ENCODE results near the gene TPCN2. TPM values are rescaled to one million over a fixed set of nuclear protein-coding genes. Genes with fewer than 3 reads are reported as not detected.
"Not testable (repeated sequence)": the region's sequence is repeated elsewhere in the genome, so short reads cannot be mapped to it uniquely, and the experiment has no call there.

Gene TPCN2
- polyA plus RNA-seq, 1 donor from 2014 or later, result 14.2 TPM

GRCh38 chr11:69137151-69137844, 88.6 kb downstream of the TPCN2 start:
- Histone ChIP-seq H3K79me2 (replicated peaks; ENCODE audit: insufficient read depth, low read length) (no peaks in the 10 kb centered on the region), H3K4me3 (ENCODE audit: low read length) (no peak overlapping the region), H3F3A (ENCODE audit: insufficient read depth, low read length, poor library complexity, severe bottlenecking) (no peaks in the 10 kb centered on the region), H3K4me2 (ENCODE audit: low read length) (no peak overlapping the region), H3K27ac (ENCODE audit: low read length) (no peak overlapping the region), H3K9ac (ENCODE audit: low read length) (no peak overlapping the region), H4K20me1 (ENCODE audit: insufficient read depth) (no peaks in the 10 kb centered on the region), H3K9me2 (ENCODE audit: insufficient read depth, low read length) (no peaks in the 10 kb centered on the region), H3K27me3 (ENCODE audit: insufficient read depth, low read depth, low read length) (no peaks in the 10 kb centered on the region), H3K36me3 (ENCODE audit: insufficient read depth, low read length) (no peaks in the 10 kb centered on the region), H3K9me3 (ENCODE audit: low read length) (no peaks in the 10 kb centered on the region), H2AFZ (ENCODE audit: low read depth, low read length) (no peak overlapping the region)
- TF ChIP-seq REST (IDR thresholded peaks at IDR 0.05; ENCODE audit: borderline replicate concordance) (no peak), MXI1 (conservative IDR thresholded peaks at IDR 0.05; ENCODE audit: poor library complexity, severe bottlenecking) (no peak), EP300 (conservative IDR thresholded peaks at IDR 0.05; ENCODE audit: poor library complexity, severe bottlenecking) (no peak), RAD21 (conservative IDR thresholded peaks at IDR 0.05) (no peak), EZH2 (IDR thresholded peaks at IDR 0.05; ENCODE audit: borderline replicate concordance, insufficient read depth, low read length, poor library complexity, severe bottlenecking) (no peak), TAF1 (IDR thresholded peaks at IDR 0.05; ENCODE audit: low read depth) (no peak), CTCF (IDR thresholded peaks at IDR 0.05; ENCODE audit: poor library complexity, severe bottlenecking) (no peak), POLR2AphosphoS5 (IDR thresholded peaks at IDR 0.05) (no peak), SMC3 (conservative IDR thresholded peaks at IDR 0.05; ENCODE audit: poor library complexity) (no peak)

- no peak overlapping the region for H2AFZ ChIP-seq (ENCODE audit: low read depth, low read length)
- H3K9me2 ChIP-seq (ENCODE audit: insufficient read depth, low read length), result no peaks in the 10 kb centered on the region
- no peak overlapping the region for H3K9ac ChIP-seq (ENCODE audit: low read length)
- no peaks in the 10 kb centered on the region for H3K9me3 ChIP-seq (ENCODE audit: low read length)
- H4K20me1 ChIP-seq (ENCODE audit: insufficient read depth), result no peaks in the 10 kb centered on the region
- TF ChIP-seq POLR2AphosphoS5 (IDR thresholded peaks at IDR 0.05), result no peak
- no peak for TF ChIP-seq SMC3 (conservative IDR thresholded peaks at IDR 0.05; ENCODE audit: poor library complexity)
- TF ChIP-seq MXI1 (conservative IDR thresholded peaks at IDR 0.05; ENCODE audit: poor library complexity, severe bottlenecking), result no peak
- TF ChIP-seq CTCF (IDR thresholded peaks at IDR 0.05; ENCODE audit: poor library complexity, severe bottlenecking), result no peak
- TF ChIP-seq RAD21 (conservative IDR thresholded peaks at IDR 0.05), result no peak
- TF ChIP-seq EZH2 (IDR thresholded peaks at IDR 0.05; ENCODE audit: borderline replicate concordance, insufficient read depth, low read length, poor library complexity, severe bottlenecking), result no peak
- TF ChIP-seq EP300 (conservative IDR thresholded peaks at IDR 0.05; ENCODE audit: poor library complexity, severe bottlenecking), result no peak
- no peak for TF ChIP-seq TAF1 (IDR thresholded peaks at IDR 0.05; ENCODE audit: low read depth)
- no peak overlapping the region for H3K4me3 ChIP-seq (ENCODE audit: low read length)
- H3K79me2 ChIP-seq (replicated peaks; ENCODE audit: insufficient read depth, low read length), result no peaks in the 10 kb centered on the region
- H3K36me3 ChIP-seq (ENCODE audit: insufficient read depth, low read length), result no peaks in the 10 kb centered on the region
- H3K27ac ChIP-seq (ENCODE audit: low read length), result no peak overlapping the region
- no peaks in the 10 kb centered on the region for H3K27me3 ChIP-seq (ENCODE audit: insufficient read depth, low read depth, low read length)
- H3K4me2 ChIP-seq (ENCODE audit: low read length), result no peak overlapping the region
- no peaks in the 10 kb centered on the region for H3F3A ChIP-seq (ENCODE audit: insufficient read depth, low read length, poor library complexity, severe bottlenecking)
These were observed 89.5 kb downstream of the TPCN2 start for GRCh38 chr11:69138265-69138664.

- H3K27ac ChIP-seq (ENCODE audit: low read length); H3K4me3 ChIP-seq (ENCODE audit: low read length); H3K9me3 ChIP-seq (ENCODE audit: low read length); H3K27me3 ChIP-seq (ENCODE audit: insufficient read depth, low read depth, low read length); H3F3A ChIP-seq (ENCODE audit: insufficient read depth, low read length, poor library complexity, severe bottlenecking); H4K20me1 ChIP-seq (ENCODE audit: insufficient read depth); H2AFZ ChIP-seq (ENCODE audit: low read depth, low read length); H3K9ac ChIP-seq (ENCODE audit: low read length); H3K79me2 ChIP-seq (replicated peaks; ENCODE audit: insufficient read depth, low read length); H3K4me2 ChIP-seq (ENCODE audit: low read length); H3K36me3 ChIP-seq (ENCODE audit: insufficient read depth, low read length); H3K9me2 ChIP-seq (ENCODE audit: insufficient read depth, low read length): not testable (repeated sequence)
These were observed 91.4 kb downstream of the TPCN2 start for GRCh38 chr11:69140161-69140560.

Data from neural cell (in vitro differentiated cells).